Osteocyte (in vitro differentiated cells): ENCODE data around the gene GPC3. TPM values are rescaled to one million over a fixed set of nuclear protein-coding genes. Genes with fewer than 3 reads are reported as not detected.

Experiments used
- DNase-seq: peaks from one replicate; pipeline ENCODE4 v3.0.0; 2021; ENCODE audit warnings: mixed read lengths; ENCODE audit not compliant: unreplicated experiment; ENCODE audit errors: extremely low spot score
- H3K27ac Mint-ChIP-seq: one replicate; pipeline ENCODE4 v1.8.0; 2021; ENCODE audit warnings: mild to moderate bottlenecking, mixed read lengths; ENCODE audit not compliant: unreplicated experiment
- H3K27me3 Mint-ChIP-seq: one replicate; pipeline ENCODE4 v1.8.0; 2021; ENCODE audit warnings: mixed read lengths; ENCODE audit not compliant: unreplicated experiment
- H3K36me3 Mint-ChIP-seq: one replicate; pipeline ENCODE4 v1.8.0; 2021; ENCODE audit warnings: mixed read lengths; ENCODE audit not compliant: unreplicated experiment
- H3K4me1 Mint-ChIP-seq: one replicate; pipeline ENCODE4 v1.8.0; 2021; ENCODE audit warnings: mixed read lengths; ENCODE audit not compliant: unreplicated experiment
- H3K4me3 Mint-ChIP-seq: one replicate; pipeline ENCODE4 v1.8.0; 2021; ENCODE audit warnings: mild to moderate bottlenecking, moderate library complexity, mixed read lengths; ENCODE audit not compliant: unreplicated experiment
- H3K9me3 Mint-ChIP-seq: one replicate; pipeline ENCODE4 v1.8.0; 2021; ENCODE audit warnings: mixed read lengths; ENCODE audit not compliant: unreplicated experiment
- total RNA-seq: library from RNA; stranded (reverse); gene quantifications from 2 replicates; pipeline ENCODE4 v1.2.1, GENCODE V29; 2021
- TF ChIP-seq, protein P1 (sequence below): fragments of 200-600 bp; sonication (generic); IDR thresholded peaks from 2 replicates; pipeline ENCODE4 v1.5.0; 2021; ENCODE audit warnings: antibody characterized with exemption, mild to moderate bottlenecking, moderate library complexity

GPC3 gene
- total RNA-seq, 1 donor from 2014 or later, result 19.6 TPM

DNA sequence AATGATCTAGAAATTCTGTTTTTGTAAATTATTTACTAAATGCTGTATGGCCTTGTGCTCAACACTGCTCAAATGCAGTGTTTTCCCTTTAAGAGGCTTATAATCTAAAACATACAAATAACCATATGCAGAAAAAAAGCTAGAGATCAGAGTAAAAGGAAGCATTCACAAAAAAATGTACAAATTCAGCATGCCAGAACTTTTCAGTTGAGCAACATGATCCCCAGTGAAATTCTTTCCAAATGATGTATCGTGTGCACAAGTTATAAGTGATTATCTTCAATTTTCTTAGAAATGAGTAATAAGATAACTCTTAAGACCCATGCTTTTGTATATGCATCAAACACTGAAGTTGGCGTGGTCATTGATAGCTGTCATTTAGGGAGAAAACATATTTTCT is 5.0 kb downstream of the GPC3 start:
- H3K27me3 Mint-ChIP-seq, result peaks cover 20% of the 10 kb centered on the region
- no peak overlapping the region for H3K27ac Mint-ChIP-seq
- TF ChIP-seq, protein P1, sequence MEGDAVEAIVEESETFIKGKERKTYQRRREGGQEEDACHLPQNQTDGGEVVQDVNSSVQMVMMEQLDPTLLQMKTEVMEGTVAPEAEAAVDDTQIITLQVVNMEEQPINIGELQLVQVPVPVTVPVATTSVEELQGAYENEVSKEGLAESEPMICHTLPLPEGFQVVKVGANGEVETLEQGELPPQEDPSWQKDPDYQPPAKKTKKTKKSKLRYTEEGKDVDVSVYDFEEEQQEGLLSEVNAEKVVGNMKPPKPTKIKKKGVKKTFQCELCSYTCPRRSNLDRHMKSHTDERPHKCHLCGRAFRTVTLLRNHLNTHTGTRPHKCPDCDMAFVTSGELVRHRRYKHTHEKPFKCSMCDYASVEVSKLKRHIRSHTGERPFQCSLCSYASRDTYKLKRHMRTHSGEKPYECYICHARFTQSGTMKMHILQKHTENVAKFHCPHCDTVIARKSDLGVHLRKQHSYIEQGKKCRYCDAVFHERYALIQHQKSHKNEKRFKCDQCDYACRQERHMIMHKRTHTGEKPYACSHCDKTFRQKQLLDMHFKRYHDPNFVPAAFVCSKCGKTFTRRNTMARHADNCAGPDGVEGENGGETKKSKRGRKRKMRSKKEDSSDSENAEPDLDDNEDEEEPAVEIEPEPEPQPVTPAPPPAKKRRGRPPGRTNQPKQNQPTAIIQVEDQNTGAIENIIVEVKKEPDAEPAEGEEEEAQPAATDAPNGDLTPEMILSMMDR, result no peak
- H3K9me3 Mint-ChIP-seq, result no peaks in the 10 kb centered on the region
- peaks cover 2% of the 10 kb centered on the region for H3K36me3 Mint-ChIP-seq
- no peak overlapping the region for H3K4me3 Mint-ChIP-seq
- DNase-seq, result no peak
- H3K4me1 Mint-ChIP-seq, result peaks cover 34% of the 10 kb centered on the region

DNA sequence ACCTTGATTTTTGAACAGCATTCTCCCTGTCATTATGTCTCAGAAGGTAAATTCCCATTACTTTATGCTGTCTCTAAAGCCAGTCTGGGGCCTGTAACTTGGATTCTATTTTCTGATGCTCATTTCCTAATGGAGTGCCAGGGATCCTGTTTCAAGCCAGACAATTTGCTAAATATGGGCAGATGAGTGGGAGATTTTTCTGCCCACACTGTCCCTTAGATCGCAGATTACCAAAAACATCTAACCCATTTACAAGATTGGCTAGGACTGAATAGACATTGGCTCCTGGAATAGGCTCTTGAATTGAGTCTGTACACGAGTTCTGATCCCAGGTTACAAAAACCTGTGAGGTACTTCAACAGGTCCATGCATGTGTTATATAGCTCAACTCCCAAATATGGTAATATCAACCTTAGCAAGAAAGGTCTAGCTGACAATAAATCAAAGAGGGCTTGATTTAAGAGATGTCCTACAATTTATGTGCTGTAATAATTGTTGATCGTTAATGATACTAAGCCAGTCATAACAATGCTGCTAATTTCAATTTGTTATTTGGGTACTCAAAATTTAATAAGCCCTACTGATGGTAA is 5.7 kb downstream of the GPC3 start:
- Mint-ChIP-seq H3K27me3 (peaks cover 18% of the 10 kb centered on the region), H3K4me1 (peaks cover 30% of the 10 kb centered on the region), H3K9me3 (no peaks in the 10 kb centered on the region), H3K4me3 (no peak overlapping the region), H3K27ac (no peak overlapping the region), H3K36me3 (peaks cover 2% of the 10 kb centered on the region)
- TF ChIP-seq, protein P1, result no peak
- DNase-seq, result no peak

DNA sequence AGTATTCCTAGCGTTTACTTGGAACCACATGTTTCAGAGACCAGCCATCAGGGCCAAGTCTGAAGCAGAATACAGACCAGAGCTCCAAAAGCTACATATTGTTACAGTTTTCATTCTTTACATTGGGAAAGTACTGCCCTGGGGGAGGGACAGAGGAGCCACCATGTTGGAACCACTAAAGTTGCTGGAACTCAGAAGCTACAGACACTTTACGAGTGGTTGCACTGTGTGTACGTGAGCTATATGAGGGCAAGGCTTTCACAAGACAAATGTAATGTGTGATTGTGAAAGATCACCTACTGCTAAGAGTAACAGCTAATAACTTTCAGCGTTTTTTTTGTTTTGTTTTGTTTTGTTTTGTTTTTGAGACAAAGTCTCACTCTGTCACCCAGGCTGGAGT is 11.7 kb downstream of the GPC3 start:
- Mint-ChIP-seq H3K27ac (no peak overlapping the region), H3K4me3 (no peak overlapping the region), H3K27me3 (peaks cover 3% of the 10 kb centered on the region), H3K36me3 (no peaks in the 10 kb centered on the region), H3K4me1 (no peaks in the 10 kb centered on the region), H3K9me3 (no peaks in the 10 kb centered on the region)
- TF ChIP-seq, protein P1, result no peak
- no peak for DNase-seq

DNA sequence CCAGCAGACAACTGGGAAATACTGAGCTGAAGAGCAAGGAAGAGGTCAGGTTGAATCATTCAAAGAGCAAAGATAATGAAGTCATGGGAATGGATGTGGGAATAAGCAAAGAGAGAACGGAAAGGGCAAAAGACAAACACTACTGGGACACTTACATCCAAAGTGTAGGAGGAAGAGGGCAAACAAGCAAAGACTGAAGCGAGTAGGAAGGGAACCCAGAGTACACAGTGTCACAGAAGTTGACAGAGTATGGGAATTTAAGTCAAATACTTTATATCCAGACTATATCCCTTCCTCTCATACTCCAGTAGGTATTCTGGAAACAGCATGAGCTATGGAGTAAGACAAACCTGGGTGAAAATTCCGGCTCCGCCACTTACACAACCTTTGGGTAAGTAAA is 12.5 kb downstream of the GPC3 start:
- no peak for DNase-seq
- Mint-ChIP-seq H3K27me3 (peaks cover 3% of the 10 kb centered on the region), H3K36me3 (no peaks in the 10 kb centered on the region), H3K27ac (no peak overlapping the region), H3K9me3 (no peaks in the 10 kb centered on the region), H3K4me3 (no peak overlapping the region), H3K4me1 (no peaks in the 10 kb centered on the region)
- TF ChIP-seq, protein P1, result no peak

DNA sequence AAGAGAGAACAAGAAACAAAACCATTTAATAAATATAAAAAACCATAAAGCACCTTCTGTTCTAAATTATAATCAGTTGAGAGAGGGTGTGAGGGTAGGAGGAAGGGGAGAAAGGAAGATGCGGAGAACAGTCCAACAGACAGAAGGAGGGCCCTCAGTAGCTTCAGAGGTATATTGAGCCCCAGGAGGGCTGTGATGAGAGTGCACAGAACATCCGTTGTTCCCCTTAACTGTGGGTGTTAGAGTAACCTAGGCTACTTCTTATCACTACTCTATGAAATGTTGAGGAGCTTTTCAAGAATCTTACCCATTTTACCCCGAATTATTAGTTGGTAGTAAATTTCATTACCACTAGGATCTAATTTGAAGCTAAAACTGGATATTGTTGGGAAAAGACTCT is 13.8 kb downstream of the GPC3 start:
- Mint-ChIP-seq H3K9me3 (no peaks in the 10 kb centered on the region), H3K4me1 (no peaks in the 10 kb centered on the region), H3K27ac (no peak overlapping the region), H3K36me3 (no peaks in the 10 kb centered on the region), H3K4me3 (no peak overlapping the region), H3K27me3 (peaks cover 3% of the 10 kb centered on the region)
- TF ChIP-seq, protein P1, result no peak
- DNase-seq, result no peak
